ENCODE results near the gene PTTG1.
A peak's percentile ranks its signal among the peaks of the same experiment; 100 is the strongest.

Gene PTTG1

GRCh38 chr5:160456480-160457177 is 35.0 kb downstream of the PTTG1 start:
- DNase-seq = no peak

- DNase-seq = no peak
These were observed 35.6 kb downstream of the PTTG1 start for GRCh38 chr5:160457252-160457651.

GRCh38 chr5:160458806-160459800 is 37.4 kb downstream of the PTTG1 start:
- no peak for DNase-seq

- no peak for DNase-seq
These were observed 38.9 kb downstream of the PTTG1 start for GRCh38 chr5:160460377-160461049.

- no peak for DNase-seq
These were observed 39.7 kb downstream of the PTTG1 start for GRCh38 chr5:160461378-160461777.

GRCh38 chr5:160462167-160462566 is 40.5 kb downstream of the PTTG1 start:
- DNase-seq = no peak

- no peak for DNase-seq
These were observed 41.6 kb downstream of the PTTG1 start for GRCh38 chr5:160463227-160463626.

- no peak for DNase-seq
These were observed 42.2 kb downstream of the PTTG1 start for GRCh38 chr5:160463740-160464465.

- no peak for DNase-seq
These were observed 42.8 kb downstream of the PTTG1 start for GRCh38 chr5:160464466-160464797.

- no peak for DNase-seq
These were observed 44.5 kb downstream of the PTTG1 start for GRCh38 chr5:160466116-160466515.

GRCh38 chr5:160466889-160467554 is 45.4 kb downstream of the PTTG1 start:
- DNase-seq = no peak

- DNase-seq = peak; percentile 65
These were observed 46.1 kb downstream of the PTTG1 start for GRCh38 chr5:160467555-160468362.

GRCh38 chr5:160468363-160468975 is 46.8 kb downstream of the PTTG1 start:
- no peak for DNase-seq

- no peak for DNase-seq
These were observed 47.8 kb downstream of the PTTG1 start for GRCh38 chr5:160469156-160470144.

GRCh38 chr5:160470437-160471361 is 49.0 kb downstream of the PTTG1 start:
- no peak for DNase-seq

- no peak for DNase-seq
These were observed 50.1 kb downstream of the PTTG1 start for GRCh38 chr5:160471761-160472160.

GRCh38 chr5:160472482-160472881 is 50.8 kb downstream of the PTTG1 start:
- no peak for DNase-seq

- no peak for DNase-seq
These were observed 52.0 kb downstream of the PTTG1 start for GRCh38 chr5:160473681-160474080.
